Osteocyte (in vitro differentiated cells): ENCODE results near the gene TH. TPM values are rescaled to one million over a fixed set of nuclear protein-coding genes. Genes with fewer than 3 reads are reported as not detected.
A peak's percentile ranks its signal among the peaks of the same experiment; 100 is the strongest.

ENCODE experiments used
- DNase-seq: peaks from one replicate; pipeline ENCODE4 v3.0.0; 2021; ENCODE audit warnings: mixed read lengths; ENCODE audit not compliant: unreplicated experiment; ENCODE audit errors: extremely low spot score
- H3K27ac Mint-ChIP-seq: one replicate; pipeline ENCODE4 v1.8.0; 2021; ENCODE audit warnings: mild to moderate bottlenecking, mixed read lengths; ENCODE audit not compliant: unreplicated experiment
- H3K27me3 Mint-ChIP-seq: one replicate; pipeline ENCODE4 v1.8.0; 2021; ENCODE audit warnings: mixed read lengths; ENCODE audit not compliant: unreplicated experiment
- H3K36me3 Mint-ChIP-seq: one replicate; pipeline ENCODE4 v1.8.0; 2021; ENCODE audit warnings: mixed read lengths; ENCODE audit not compliant: unreplicated experiment
- H3K4me1 Mint-ChIP-seq: one replicate; pipeline ENCODE4 v1.8.0; 2021; ENCODE audit warnings: mixed read lengths; ENCODE audit not compliant: unreplicated experiment
- H3K4me3 Mint-ChIP-seq: one replicate; pipeline ENCODE4 v1.8.0; 2021; ENCODE audit warnings: mild to moderate bottlenecking, moderate library complexity, mixed read lengths; ENCODE audit not compliant: unreplicated experiment
- H3K9me3 Mint-ChIP-seq: one replicate; pipeline ENCODE4 v1.8.0; 2021; ENCODE audit warnings: mixed read lengths; ENCODE audit not compliant: unreplicated experiment
- CTCF ChIP-seq: fragments of 200-600 bp; sonication (generic); IDR thresholded peaks from 2 replicates; pipeline ENCODE4 v1.5.0; 2021; ENCODE audit warnings: antibody characterized with exemption, mild to moderate bottlenecking, moderate library complexity
- total RNA-seq: library from RNA; stranded (reverse); gene quantifications from 2 replicates; pipeline ENCODE4 v1.2.1, GENCODE V29; 2021

TH gene
- total RNA-seq, 1 donor from 2014 or later: 0.75 TPM

- Mint-ChIP-seq H3K36me3 (peaks cover 6% of the 10 kb centered on the region), H3K4me3 (peak overlapping the region; percentile 77), H3K27ac (peak overlapping the region; percentile 71), H3K27me3 (peaks cover 32% of the 10 kb centered on the region), H3K4me1 (peaks cover 32% of the 10 kb centered on the region), H3K9me3 (no peaks in the 10 kb centered on the region)
- no peak for TF ChIP-seq CTCF
- DNase-seq: no peak
These were observed 34.2 kb downstream of the TH start for GRCh38 chr11:2137202-2138067.

GRCh38 chr11:2136952-2137201 is 34.7 kb downstream of the TH start:
- Mint-ChIP-seq H3K36me3 (peaks cover 6% of the 10 kb centered on the region), H3K4me3 (peak overlapping the region; percentile 77), H3K4me1 (peaks cover 28% of the 10 kb centered on the region), H3K27ac (no peak overlapping the region), H3K9me3 (no peaks in the 10 kb centered on the region), H3K27me3 (peaks cover 28% of the 10 kb centered on the region)
- no peak for TF ChIP-seq CTCF
- DNase-seq: no peak

GRCh38 chr11:2136209-2136951 is 35.2 kb downstream of the TH start:
- H3K36me3 Mint-ChIP-seq: peaks cover 9% of the 10 kb centered on the region
- TF ChIP-seq CTCF: no peak
- peak overlapping the region; percentile 77 for H3K4me3 Mint-ChIP-seq
- DNase-seq: no peak
- peaks cover 28% of the 10 kb centered on the region for H3K4me1 Mint-ChIP-seq
- no peaks in the 10 kb centered on the region for H3K9me3 Mint-ChIP-seq
- no peak overlapping the region for H3K27ac Mint-ChIP-seq
- H3K27me3 Mint-ChIP-seq: peaks cover 24% of the 10 kb centered on the region

- Mint-ChIP-seq H3K27ac (no peak overlapping the region), H3K4me1 (peaks cover 29% of the 10 kb centered on the region), H3K36me3 (peaks cover 16% of the 10 kb centered on the region), H3K4me3 (peak overlapping the region; percentile 77), H3K27me3 (peaks cover 18% of the 10 kb centered on the region), H3K9me3 (no peaks in the 10 kb centered on the region)
- no peak for DNase-seq
- no peak for TF ChIP-seq CTCF
These were observed 35.9 kb downstream of the TH start for GRCh38 chr11:2135648-2136201.

GRCh38 chr11:2135018-2135569 is 36.5 kb downstream of the TH start:
- Mint-ChIP-seq H3K4me1 (peaks cover 29% of the 10 kb centered on the region), H3K4me3 (no peak overlapping the region), H3K36me3 (peaks cover 18% of the 10 kb centered on the region), H3K27ac (no peak overlapping the region), H3K9me3 (no peaks in the 10 kb centered on the region), H3K27me3 (peaks cover 17% of the 10 kb centered on the region)
- no peak for DNase-seq
- no peak for TF ChIP-seq CTCF
